ENCODE measurements around the gene SPTBN4.

The SPTBN4 gene

DNA sequence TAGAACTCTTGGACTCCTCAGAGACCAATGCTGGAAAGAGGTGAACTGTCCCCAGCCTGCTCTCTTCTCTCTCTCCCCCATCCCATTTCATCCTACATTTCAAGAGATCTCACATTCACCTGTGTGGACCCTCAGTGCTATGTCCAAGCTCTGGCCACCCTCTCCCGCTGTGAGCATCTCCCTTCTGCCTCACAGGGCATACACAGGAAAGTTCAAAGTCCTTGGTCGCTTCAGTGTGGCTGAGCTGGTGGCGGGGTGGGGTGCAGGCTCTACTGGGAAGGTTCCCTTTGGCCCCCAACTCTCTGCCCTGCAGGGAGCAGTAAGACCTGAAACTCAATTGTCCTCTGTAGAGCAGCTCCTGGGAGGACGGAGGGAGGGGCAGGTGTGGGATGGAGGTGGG lies 27.0 kb downstream of the SPTBN4 start:
- DNase-seq (ENCODE audit: low read depth in 1 of 2, low spot score in 1 of 2), result no peak
- H3K27ac ChIP-seq (replicated peaks), result no peak overlapping the region
- TF ChIP-seq, protein P1, sequence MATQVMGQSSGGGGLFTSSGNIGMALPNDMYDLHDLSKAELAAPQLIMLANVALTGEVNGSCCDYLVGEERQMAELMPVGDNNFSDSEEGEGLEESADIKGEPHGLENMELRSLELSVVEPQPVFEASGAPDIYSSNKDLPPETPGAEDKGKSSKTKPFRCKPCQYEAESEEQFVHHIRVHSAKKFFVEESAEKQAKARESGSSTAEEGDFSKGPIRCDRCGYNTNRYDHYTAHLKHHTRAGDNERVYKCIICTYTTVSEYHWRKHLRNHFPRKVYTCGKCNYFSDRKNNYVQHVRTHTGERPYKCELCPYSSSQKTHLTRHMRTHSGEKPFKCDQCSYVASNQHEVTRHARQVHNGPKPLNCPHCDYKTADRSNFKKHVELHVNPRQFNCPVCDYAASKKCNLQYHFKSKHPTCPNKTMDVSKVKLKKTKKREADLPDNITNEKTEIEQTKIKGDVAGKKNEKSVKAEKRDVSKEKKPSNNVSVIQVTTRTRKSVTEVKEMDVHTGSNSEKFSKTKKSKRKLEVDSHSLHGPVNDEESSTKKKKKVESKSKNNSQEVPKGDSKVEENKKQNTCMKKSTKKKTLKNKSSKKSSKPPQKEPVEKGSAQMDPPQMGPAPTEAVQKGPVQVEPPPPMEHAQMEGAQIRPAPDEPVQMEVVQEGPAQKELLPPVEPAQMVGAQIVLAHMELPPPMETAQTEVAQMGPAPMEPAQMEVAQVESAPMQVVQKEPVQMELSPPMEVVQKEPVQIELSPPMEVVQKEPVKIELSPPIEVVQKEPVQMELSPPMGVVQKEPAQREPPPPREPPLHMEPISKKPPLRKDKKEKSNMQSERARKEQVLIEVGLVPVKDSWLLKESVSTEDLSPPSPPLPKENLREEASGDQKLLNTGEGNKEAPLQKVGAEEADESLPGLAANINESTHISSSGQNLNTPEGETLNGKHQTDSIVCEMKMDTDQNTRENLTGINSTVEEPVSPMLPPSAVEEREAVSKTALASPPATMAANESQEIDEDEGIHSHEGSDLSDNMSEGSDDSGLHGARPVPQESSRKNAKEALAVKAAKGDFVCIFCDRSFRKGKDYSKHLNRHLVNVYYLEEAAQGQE (IDR thresholded peaks at IDR 0.05; ENCODE audit: insufficient replicate concordance, low read depth), result no peak
- no peak overlapping the region for H3K4me3 ChIP-seq (replicated peaks; ENCODE audit: insufficient read depth, low read length)
- H3K27me3 ChIP-seq (ENCODE audit: insufficient read depth, poor library complexity, severe bottlenecking), result no peaks in the 10 kb centered on the region

DNA sequence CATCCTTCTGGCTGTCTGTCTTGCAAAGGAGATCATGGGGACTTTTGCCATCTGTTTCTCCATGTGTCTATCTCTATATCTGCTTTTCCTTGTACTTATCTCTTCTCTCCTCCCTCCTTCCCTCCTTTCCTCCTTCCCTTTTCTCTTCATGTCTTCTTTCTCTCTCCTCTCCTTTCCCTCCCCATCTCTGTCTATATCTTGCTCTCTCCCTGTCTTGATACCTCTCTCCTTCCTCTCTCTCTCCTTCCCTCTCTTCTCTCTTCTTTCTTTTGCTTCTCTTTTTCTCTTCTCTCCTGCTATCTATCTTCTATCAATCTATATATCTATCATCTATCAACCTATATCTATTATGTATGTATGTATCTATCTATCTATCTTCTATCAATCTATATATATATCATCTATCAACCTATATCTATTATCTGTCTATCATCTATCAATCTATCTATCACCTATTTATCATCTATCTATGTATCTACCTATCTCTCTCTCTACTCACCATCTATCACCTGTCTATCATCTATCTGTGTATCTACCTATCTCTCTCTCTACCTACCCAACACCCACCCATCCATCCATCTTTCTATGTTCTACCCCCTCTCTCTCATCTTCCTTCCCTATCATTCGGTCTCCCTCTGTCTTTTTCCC lies 27.5 kb downstream of the SPTBN4 start:
- no peaks in the 10 kb centered on the region for H3K27me3 ChIP-seq (ENCODE audit: insufficient read depth, poor library complexity, severe bottlenecking)
- TF ChIP-seq POLR2AphosphoS5 (IDR thresholded peaks at IDR 0.05; ENCODE audit: low read depth) (no peak), GABPA (IDR thresholded peaks at IDR 0.05; ENCODE audit: low read depth) (no peak), SPI1 (IDR thresholded peaks at IDR 0.05; ENCODE audit: borderline replicate concordance, low read depth) (no peak)
- TF ChIP-seq, protein P2, sequence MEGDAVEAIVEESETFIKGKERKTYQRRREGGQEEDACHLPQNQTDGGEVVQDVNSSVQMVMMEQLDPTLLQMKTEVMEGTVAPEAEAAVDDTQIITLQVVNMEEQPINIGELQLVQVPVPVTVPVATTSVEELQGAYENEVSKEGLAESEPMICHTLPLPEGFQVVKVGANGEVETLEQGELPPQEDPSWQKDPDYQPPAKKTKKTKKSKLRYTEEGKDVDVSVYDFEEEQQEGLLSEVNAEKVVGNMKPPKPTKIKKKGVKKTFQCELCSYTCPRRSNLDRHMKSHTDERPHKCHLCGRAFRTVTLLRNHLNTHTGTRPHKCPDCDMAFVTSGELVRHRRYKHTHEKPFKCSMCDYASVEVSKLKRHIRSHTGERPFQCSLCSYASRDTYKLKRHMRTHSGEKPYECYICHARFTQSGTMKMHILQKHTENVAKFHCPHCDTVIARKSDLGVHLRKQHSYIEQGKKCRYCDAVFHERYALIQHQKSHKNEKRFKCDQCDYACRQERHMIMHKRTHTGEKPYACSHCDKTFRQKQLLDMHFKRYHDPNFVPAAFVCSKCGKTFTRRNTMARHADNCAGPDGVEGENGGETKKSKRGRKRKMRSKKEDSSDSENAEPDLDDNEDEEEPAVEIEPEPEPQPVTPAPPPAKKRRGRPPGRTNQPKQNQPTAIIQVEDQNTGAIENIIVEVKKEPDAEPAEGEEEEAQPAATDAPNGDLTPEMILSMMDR (IDR thresholded peaks at IDR 0.05; ENCODE audit: insufficient read depth, low read length), result no peak
- TF ChIP-seq, protein P1 (IDR thresholded peaks at IDR 0.05; ENCODE audit: insufficient replicate concordance, low read depth), result no peak
- DNase-seq (ENCODE audit: low read depth in 1 of 2, low spot score in 1 of 2), result no peak

DNA sequence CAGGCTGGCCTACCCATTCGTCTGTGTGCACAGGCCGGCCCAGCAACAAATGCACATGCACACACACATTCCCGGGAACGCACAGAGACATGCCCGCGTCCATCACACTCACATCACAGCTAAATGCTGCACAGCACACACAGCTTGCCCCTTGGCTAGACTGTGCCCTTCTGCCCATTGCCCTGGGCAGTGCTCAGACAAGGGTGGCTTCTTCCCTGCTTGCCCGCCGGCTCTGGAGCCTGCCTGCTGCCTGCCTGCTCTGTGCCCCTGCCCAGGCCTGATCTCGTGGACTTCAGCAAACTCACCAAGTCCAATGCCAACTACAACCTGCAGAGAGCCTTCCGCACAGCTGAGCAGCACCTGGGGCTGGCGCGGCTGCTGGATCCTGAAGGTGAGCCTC lies 30.4 kb downstream of the SPTBN4 start:
- no peak overlapping the region for H3K4me3 ChIP-seq (replicated peaks; ENCODE audit: insufficient read depth, low read length)
- no peak overlapping the region for H3K27ac ChIP-seq (replicated peaks)
- H3K27me3 ChIP-seq (ENCODE audit: insufficient read depth, poor library complexity, severe bottlenecking), result peaks cover 2% of the 10 kb centered on the region
- TF ChIP-seq POLR2AphosphoS5 (IDR thresholded peaks at IDR 0.05; ENCODE audit: low read depth) (no peak), GABPA (IDR thresholded peaks at IDR 0.05; ENCODE audit: low read depth) (no peak), SPI1 (IDR thresholded peaks at IDR 0.05; ENCODE audit: borderline replicate concordance, low read depth) (no peak)
- TF ChIP-seq, protein P2 (IDR thresholded peaks at IDR 0.05; ENCODE audit: insufficient read depth, low read length), result no peak
- TF ChIP-seq, protein P1 (IDR thresholded peaks at IDR 0.05; ENCODE audit: insufficient replicate concordance, low read depth), result no peak
- DNase-seq (ENCODE audit: low read depth in 1 of 2, low spot score in 1 of 2), result no peak

More for the DNA sequence above, 27.5 kb downstream of the SPTBN4 start:
- no peak overlapping the region for H3K27ac ChIP-seq (replicated peaks)
- no peak overlapping the region for H3K4me3 ChIP-seq (replicated peaks; ENCODE audit: insufficient read depth, low read length)
